Stimulated activated effector memory CD8-positive, alpha-beta T cell treated with anti-CD3 and anti-CD28 coated beads, Interleukin-12 subunit alpha, Interleukin-12 subunit beta, amount 100 ng/mL, for 72 hours (primary cell): Measurements from ENCODE around the gene CEACAM8.
"Not testable (repeated sequence)": the region's sequence is repeated elsewhere in the genome, so short reads cannot be mapped to it uniquely, and the experiment has no call there.

ENCODE experiments used
- ATAC-seq: fragments of 150-1000 bp; cut with Tn5 transposase; 2 replicates; pipeline ENCODE4 v1.10.0; 2021
- DNase-seq, 2 donors: peaks; one replicate each; pipeline ENCODE4 v3.0.0; 2021 to 2022; ENCODE audit warnings: low spot score in 2 of 2
- H3K27ac Mint-ChIP-seq: one replicate; pipeline ENCODE4 v1.8.0; 2022; ENCODE audit warnings: mild to moderate bottlenecking, mixed read lengths
- H3K36me3 Mint-ChIP-seq: one replicate; pipeline ENCODE4 v1.8.0; 2022; ENCODE audit warnings: mild to moderate bottlenecking, mixed read lengths
- H3K4me1 Mint-ChIP-seq: one replicate; pipeline ENCODE4 v1.8.0; 2022; ENCODE audit warnings: mixed read lengths
- H3K4me3 Mint-ChIP-seq: one replicate; pipeline ENCODE4 v1.8.0; 2022; ENCODE audit warnings: mild to moderate bottlenecking, mixed read lengths
- H3K9me3 Mint-ChIP-seq: one replicate; pipeline ENCODE4 v1.8.0; 2022; ENCODE audit warnings: mixed read lengths

The CEACAM8 gene

GRCh38 chr19:42594617-42595489, at the start of gene CEACAM8:
TSS of gene CEACAM8 (minus strand) at chr19:42594924. CDS start at chr19:42594828, 96 bp downstream.
- Mint-ChIP-seq H3K9me3 (no peaks in the 10 kb centered on the region), H3K4me1 (peaks cover 10% of the 10 kb centered on the region), H3K36me3 (no peaks in the 10 kb centered on the region), H3K27ac (no peak within 1 kb of the TSS), H3K4me3 (no peak within 1 kb of the TSS)
- DNase-seq (no peak), ATAC-seq (no peak)

GRCh38 chr19:42639324-42640092, 44.8 kb upstream of the CEACAM8 start:
- H3K4me3 Mint-ChIP-seq, DNase-seq, H3K27ac Mint-ChIP-seq, ATAC-seq, H3K36me3 Mint-ChIP-seq, H3K9me3 Mint-ChIP-seq, H3K4me1 Mint-ChIP-seq: not testable (repeated sequence)

DNA sequence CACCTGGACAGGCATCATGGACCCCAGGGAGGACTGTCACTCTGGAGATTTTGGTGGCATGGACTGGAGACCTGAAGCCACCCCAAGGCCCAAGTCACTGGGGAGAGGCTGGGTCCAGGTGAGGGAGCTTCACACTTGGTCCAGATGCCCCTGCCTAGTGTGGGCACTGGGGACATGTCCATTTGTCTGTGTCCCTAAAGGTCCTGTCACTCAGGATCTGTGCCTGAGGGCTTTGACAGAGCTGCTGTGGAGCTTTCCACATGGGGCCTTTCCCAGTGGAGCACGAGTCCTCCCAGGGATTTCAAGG, 40.5 kb upstream of the CEACAM8 start:
- no peak for ATAC-seq
- Mint-ChIP-seq H3K36me3 (no peaks in the 10 kb centered on the region), H3K4me1 (peaks cover 6% of the 10 kb centered on the region), H3K4me3 (no peak overlapping the region), H3K9me3 (no peaks in the 10 kb centered on the region), H3K27ac (no peak overlapping the region)
- DNase-seq: no peak

DNA sequence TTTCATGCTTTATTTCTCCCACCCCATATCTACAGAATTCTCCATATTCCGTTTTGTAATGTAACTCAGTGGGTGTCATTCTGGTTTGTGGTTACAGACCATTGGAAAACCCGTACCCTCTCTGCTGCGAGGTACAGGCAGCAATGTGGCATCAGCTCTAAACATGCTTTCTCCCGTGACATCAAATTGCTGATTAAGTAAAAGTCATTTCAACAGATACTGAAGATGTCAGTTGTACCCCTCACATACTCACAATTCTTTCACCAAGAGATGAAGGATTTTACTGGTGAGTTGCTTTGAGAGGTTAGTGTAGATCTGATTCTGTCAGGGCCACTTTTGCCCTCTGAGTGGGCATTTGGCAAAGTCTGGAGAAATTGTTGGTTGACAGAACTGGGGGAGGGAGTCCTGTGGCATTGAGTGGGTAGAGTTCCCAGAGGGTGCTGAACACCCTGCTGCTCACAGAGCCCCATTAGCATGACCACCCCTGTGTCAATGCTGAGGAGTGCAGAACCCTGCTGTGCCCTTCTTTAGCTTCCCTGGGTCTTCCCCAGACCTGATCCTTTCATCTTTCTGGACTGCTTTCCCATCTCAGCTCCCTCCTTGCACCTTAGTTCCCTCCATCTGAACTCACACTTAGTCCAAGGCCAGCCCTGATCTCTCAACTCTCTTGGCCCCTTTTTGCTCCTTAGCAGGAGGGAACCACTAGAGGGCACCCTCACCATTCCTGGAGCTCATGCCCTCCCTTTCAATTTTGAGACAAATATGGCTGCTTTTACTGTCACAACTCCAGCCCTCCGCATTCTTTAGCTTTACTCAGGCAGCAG, 39.9 kb upstream of the CEACAM8 start:
- Mint-ChIP-seq H3K27ac (no peak overlapping the region), H3K4me1 (peaks cover 6% of the 10 kb centered on the region), H3K9me3 (no peaks in the 10 kb centered on the region), H3K4me3 (no peak overlapping the region), H3K36me3 (no peaks in the 10 kb centered on the region)
- ATAC-seq (peak; percentile 61), DNase-seq (peak; percentile 36 to 74)

DNA sequence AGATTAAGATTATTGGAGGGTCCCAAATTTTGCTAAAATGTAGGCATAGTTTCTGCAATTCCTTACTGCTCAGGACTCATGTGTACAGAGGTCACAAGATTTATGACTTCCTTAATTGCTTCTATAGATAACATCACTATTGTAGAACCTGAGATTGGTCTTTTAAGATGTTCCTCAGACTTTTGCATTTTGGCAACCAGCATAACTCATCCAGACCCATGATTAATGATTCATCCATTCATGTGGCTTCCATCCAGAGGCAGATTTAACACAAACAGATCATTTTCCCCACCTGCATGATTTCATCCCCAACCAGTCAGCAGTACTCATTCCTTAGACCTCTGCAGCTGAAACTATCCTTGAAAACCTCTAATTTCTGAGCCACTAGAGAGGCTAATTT, 34.5 kb upstream of the CEACAM8 start:
- no peak for ATAC-seq
- Mint-ChIP-seq H3K9me3 (no peaks in the 10 kb centered on the region), H3K27ac (peak overlapping the region; percentile 82), H3K4me3 (no peak overlapping the region), H3K36me3 (no peaks in the 10 kb centered on the region), H3K4me1 (peaks cover 16% of the 10 kb centered on the region)
- no peak for DNase-seq

DNA sequence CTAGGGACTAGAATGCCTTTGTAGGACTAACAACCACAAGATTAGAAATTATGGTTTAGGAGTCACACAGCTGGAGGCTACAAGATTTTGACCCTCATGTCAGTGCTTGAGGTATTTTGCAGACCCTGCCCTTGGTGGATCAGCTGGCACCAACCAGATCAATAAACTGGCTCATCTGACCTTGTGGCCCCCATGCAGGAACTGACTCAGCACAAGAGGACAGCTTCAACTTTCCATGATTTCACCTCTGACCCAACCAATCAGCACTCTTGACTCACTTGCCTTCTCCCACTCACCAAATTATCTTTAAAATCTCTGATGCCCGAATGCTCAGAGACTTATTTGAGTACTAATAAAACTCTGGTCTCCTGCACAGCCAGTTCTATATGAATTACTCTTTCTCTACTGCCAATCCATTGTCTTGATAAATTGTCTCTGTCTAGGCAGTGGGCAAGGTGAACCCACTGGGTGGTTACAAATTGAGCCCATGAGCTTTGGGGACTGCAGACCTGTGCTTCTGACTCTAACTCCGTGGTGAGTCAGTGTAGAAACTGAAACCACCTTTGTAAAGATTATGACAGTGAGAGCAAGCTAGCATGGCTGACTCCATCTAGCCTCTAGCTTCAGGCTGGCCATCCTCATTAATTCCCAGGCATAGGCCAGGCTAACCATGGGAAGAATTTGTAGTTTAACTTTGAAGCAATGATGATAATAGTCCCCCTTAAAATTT, 33.9 kb upstream of the CEACAM8 start:
- Mint-ChIP-seq H3K9me3 (no peaks in the 10 kb centered on the region), H3K36me3 (no peaks in the 10 kb centered on the region), H3K4me1 (peaks cover 16% of the 10 kb centered on the region), H3K4me3 (peak overlapping the region; percentile 35), H3K27ac (peak overlapping the region; percentile 82)
- ATAC-seq (peak; percentile 94), DNase-seq (no peak)

GRCh38 chr19:42627916-42628315, 33.2 kb upstream of the CEACAM8 start:
- Mint-ChIP-seq H3K4me3 (peak overlapping the region; percentile 35), H3K4me1 (peaks cover 16% of the 10 kb centered on the region), H3K36me3 (no peaks in the 10 kb centered on the region), H3K9me3 (no peaks in the 10 kb centered on the region), H3K27ac (peak overlapping the region; percentile 82)
- ATAC-seq (peak; percentile 40), DNase-seq (no peak)

GRCh38 chr19:42626181-42626580, 31.5 kb upstream of the CEACAM8 start:
- ATAC-seq (no peak), DNase-seq (no peak)
- Mint-ChIP-seq H3K9me3 (no peaks in the 10 kb centered on the region), H3K4me1 (peaks cover 16% of the 10 kb centered on the region), H3K27ac (no peak overlapping the region), H3K36me3 (no peaks in the 10 kb centered on the region), H3K4me3 (no peak overlapping the region)

GRCh38 chr19:42619271-42619670, 24.5 kb upstream of the CEACAM8 start:
- H3K27ac Mint-ChIP-seq: no peak overlapping the region
- H3K4me1 Mint-ChIP-seq: peaks cover 8% of the 10 kb centered on the region
- H3K9me3 Mint-ChIP-seq: no peaks in the 10 kb centered on the region
- peak; percentile 88 for ATAC-seq
- no peak for DNase-seq
- H3K36me3 Mint-ChIP-seq: no peaks in the 10 kb centered on the region
- H3K4me3 Mint-ChIP-seq: no peak overlapping the region

- H3K27ac Mint-ChIP-seq: no peak overlapping the region
- H3K4me3 Mint-ChIP-seq: no peak overlapping the region
Measured at GRCh38 chr19:42613666-42614065, 18.9 kb upstream of the CEACAM8 start.

GRCh38 chr19:42610401-42610915, 15.7 kb upstream of the CEACAM8 start:
- H3K9me3 Mint-ChIP-seq, H3K27ac Mint-ChIP-seq, DNase-seq, H3K4me1 Mint-ChIP-seq, H3K36me3 Mint-ChIP-seq, H3K4me3 Mint-ChIP-seq, ATAC-seq: not testable (repeated sequence)

More at GRCh38 chr19:42613666-42614065, 18.9 kb upstream of the CEACAM8 start:
- Mint-ChIP-seq H3K9me3 (no peaks in the 10 kb centered on the region), H3K36me3 (no peaks in the 10 kb centered on the region), H3K4me1 (no peaks in the 10 kb centered on the region)
- no peak for DNase-seq
- no peak for ATAC-seq

DNA sequence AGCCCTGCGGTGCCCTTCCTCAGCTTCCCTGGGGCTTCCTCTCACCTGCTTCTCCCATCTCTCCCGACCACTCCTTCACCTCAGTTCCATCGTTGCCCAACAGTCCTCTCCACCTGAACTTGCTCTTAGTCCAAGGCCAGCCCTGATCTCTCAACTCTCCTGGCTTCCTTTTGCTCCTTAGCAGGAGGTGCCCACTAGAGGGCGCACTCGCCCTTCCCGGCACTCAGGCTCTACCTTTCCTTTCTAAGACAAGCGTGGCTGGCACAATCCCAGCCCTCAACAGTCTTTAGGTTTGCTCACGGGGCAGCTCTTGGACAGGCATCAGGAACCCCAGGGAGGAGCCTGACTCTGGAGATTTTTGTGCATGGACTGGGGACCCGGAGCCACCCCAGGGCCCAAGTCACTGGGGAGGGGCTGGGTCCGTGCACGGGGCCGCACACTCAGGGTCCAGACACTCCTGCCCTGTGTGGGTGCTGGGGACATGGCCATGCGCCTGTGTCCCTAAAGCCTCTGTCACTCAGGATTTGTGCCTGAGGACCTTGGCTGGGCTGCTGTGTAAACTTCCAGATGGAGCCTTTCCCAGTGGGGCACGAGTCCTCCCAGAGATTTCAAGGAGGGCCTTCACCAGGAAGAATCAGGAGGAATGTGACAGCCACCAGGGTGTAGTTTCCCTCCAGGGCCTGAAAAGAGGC, 12.1 kb upstream of the CEACAM8 start:
- DNase-seq (peak; percentile 52 to 79), ATAC-seq (peak; percentile 66)
- Mint-ChIP-seq H3K27ac (no peak overlapping the region), H3K36me3 (no peaks in the 10 kb centered on the region), H3K4me1 (no peaks in the 10 kb centered on the region), H3K9me3 (no peaks in the 10 kb centered on the region), H3K4me3 (no peak overlapping the region)

- H3K36me3 Mint-ChIP-seq: no peaks in the 10 kb centered on the region
- no peaks in the 10 kb centered on the region for H3K4me1 Mint-ChIP-seq
- H3K9me3 Mint-ChIP-seq: no peaks in the 10 kb centered on the region
- no peak overlapping the region for H3K27ac Mint-ChIP-seq
- no peak for DNase-seq
- ATAC-seq: peak; percentile 42
- H3K4me3 Mint-ChIP-seq: no peak overlapping the region
Measured at GRCh38 chr19:42601811-42602443, 7.2 kb upstream of the CEACAM8 start.
